ENCODE measurements around the gene MEGF9. TPM values are rescaled to one million over a fixed set of nuclear protein-coding genes. Genes with fewer than 3 reads are reported as not detected.

MEGF9 gene
- total RNA-seq, 1 experiment from 2014 or later, result 8.3 TPM

DNA sequence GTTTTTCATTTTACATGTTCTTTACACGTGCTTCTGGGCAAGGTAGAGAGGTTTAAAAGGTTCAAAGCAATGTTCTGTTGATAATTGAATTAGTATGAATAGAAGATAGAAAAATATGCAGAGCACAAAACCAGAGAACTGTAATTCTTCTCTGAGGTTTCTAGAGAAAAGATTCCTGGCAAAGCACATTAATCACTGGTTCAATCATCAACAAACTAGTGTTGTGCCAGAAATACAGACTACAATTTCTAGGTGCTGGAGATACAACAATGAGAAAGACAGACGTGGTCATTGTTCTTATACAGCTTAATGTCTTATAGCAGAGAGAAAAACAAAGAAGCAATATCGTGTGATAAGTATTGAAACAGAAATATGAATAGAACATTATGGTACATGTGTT lies 25.5 kb downstream of the MEGF9 start (continued):
- TF ChIP-seq, protein P1, sequence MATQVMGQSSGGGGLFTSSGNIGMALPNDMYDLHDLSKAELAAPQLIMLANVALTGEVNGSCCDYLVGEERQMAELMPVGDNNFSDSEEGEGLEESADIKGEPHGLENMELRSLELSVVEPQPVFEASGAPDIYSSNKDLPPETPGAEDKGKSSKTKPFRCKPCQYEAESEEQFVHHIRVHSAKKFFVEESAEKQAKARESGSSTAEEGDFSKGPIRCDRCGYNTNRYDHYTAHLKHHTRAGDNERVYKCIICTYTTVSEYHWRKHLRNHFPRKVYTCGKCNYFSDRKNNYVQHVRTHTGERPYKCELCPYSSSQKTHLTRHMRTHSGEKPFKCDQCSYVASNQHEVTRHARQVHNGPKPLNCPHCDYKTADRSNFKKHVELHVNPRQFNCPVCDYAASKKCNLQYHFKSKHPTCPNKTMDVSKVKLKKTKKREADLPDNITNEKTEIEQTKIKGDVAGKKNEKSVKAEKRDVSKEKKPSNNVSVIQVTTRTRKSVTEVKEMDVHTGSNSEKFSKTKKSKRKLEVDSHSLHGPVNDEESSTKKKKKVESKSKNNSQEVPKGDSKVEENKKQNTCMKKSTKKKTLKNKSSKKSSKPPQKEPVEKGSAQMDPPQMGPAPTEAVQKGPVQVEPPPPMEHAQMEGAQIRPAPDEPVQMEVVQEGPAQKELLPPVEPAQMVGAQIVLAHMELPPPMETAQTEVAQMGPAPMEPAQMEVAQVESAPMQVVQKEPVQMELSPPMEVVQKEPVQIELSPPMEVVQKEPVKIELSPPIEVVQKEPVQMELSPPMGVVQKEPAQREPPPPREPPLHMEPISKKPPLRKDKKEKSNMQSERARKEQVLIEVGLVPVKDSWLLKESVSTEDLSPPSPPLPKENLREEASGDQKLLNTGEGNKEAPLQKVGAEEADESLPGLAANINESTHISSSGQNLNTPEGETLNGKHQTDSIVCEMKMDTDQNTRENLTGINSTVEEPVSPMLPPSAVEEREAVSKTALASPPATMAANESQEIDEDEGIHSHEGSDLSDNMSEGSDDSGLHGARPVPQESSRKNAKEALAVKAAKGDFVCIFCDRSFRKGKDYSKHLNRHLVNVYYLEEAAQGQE (IDR thresholded peaks at IDR 0.05; ENCODE audit: low read depth), result no peak
- TF ChIP-seq SRF (IDR thresholded peaks at IDR 0.05; ENCODE audit: low read depth), result no peak
- TF ChIP-seq SIN3A (IDR thresholded peaks at IDR 0.05; ENCODE audit: low read depth), result no peak

DNA sequence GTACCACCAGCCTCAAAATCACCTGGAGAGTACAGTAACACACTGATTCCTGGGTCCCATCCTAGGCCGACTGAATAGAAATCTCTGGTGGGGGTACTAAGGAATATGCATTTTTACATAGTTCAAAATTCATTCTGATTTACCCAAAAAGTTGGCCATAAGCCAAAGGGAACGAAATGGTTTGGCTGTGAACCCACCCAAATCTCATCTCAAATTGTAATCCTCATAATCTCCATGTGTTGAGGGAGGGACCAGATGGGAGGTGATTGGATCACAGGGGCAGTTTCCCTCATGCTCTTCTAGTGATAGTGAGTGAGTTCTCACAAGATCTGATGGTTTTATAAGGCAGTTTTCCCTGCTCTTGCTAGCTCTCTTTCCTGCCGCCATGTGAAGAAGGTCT lies 31.1 kb downstream of the MEGF9 start:
- ATAC-seq, result no peak
- Histone ChIP-seq H3K4me3 (replicated peaks in 1 of 2; ENCODE audit: low read depth in 1 of 2, low read length in 2 of 2) (no peak overlapping the region), H2AFZ (ENCODE audit: low read depth, low read length, poor library complexity, severe bottlenecking) (no peak overlapping the region), H3K27ac (ENCODE audit: low read depth, low read length) (no peak overlapping the region), H4K20me1 (ENCODE audit: insufficient read depth) (no peaks in the 10 kb centered on the region), H3K9me2 (ENCODE audit: insufficient read depth) (no peaks in the 10 kb centered on the region), H3K4me1 (ENCODE audit: control insufficient read depth in 1 of 2, insufficient read depth in 2 of 2, low read length in 2 of 2) (peaks cover 3 to 8% of the 10 kb centered on the region in 2 experiments; a peak in 1 of 4 replicates), H3K27me3 (ENCODE audit: insufficient read depth, low read length) (no peaks in the 10 kb centered on the region), H3K4me2 (ENCODE audit: low read length) (no peak overlapping the region), H3K9ac (ENCODE audit: low read length) (no peak overlapping the region), H3K9me3 (ENCODE audit: control insufficient read depth in 1 of 2, insufficient read depth in 1 of 2, low read depth in 1 of 2, low read length in 2 of 2) (no peaks in the 10 kb centered on the region), H3K36me3 (ENCODE audit: control insufficient read depth in 1 of 2, insufficient read depth in 2 of 2, low read length in 2 of 2) (no peaks in the 10 kb centered on the region), H3K79me2 (ENCODE audit: insufficient read depth, low read length) (no peaks in the 10 kb centered on the region)
- ChIA-PET POLR2A (no interaction called here), RAD21 (ENCODE audit: low non-redundant PET in 1 of 2, low total read pairs in 2 of 2, uncharacterized antibody in 2 of 2, unreplicated experiment in 2 of 2) (no interaction called here), CTCF (no interaction called here)
- DNase-seq (ENCODE audit: low read depth, low spot score), result no peak
- BruUV-seq (replicated peaks), result no TSS peak
- intact Hi-C loops (cut with micrococcal nuclease), result no loop called here
- TF ChIP-seq, protein P2, sequence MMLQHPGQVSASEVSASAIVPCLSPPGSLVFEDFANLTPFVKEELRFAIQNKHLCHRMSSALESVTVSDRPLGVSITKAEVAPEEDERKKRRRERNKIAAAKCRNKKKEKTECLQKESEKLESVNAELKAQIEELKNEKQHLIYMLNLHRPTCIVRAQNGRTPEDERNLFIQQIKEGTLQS (IDR thresholded peaks at IDR 0.05), result no peak
- TF ChIP-seq, protein P3, sequence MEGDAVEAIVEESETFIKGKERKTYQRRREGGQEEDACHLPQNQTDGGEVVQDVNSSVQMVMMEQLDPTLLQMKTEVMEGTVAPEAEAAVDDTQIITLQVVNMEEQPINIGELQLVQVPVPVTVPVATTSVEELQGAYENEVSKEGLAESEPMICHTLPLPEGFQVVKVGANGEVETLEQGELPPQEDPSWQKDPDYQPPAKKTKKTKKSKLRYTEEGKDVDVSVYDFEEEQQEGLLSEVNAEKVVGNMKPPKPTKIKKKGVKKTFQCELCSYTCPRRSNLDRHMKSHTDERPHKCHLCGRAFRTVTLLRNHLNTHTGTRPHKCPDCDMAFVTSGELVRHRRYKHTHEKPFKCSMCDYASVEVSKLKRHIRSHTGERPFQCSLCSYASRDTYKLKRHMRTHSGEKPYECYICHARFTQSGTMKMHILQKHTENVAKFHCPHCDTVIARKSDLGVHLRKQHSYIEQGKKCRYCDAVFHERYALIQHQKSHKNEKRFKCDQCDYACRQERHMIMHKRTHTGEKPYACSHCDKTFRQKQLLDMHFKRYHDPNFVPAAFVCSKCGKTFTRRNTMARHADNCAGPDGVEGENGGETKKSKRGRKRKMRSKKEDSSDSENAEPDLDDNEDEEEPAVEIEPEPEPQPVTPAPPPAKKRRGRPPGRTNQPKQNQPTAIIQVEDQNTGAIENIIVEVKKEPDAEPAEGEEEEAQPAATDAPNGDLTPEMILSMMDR (IDR thresholded peaks at IDR 0.05 in 2 of 3, conservative IDR thresholded peaks at IDR 0.05 in 1 of 3; ENCODE audit: borderline replicate concordance in 1 of 3, insufficient read depth in 1 of 3, low read depth in 2 of 3, low read length in 2 of 3), result no peak
- TF ChIP-seq, protein P4, sequence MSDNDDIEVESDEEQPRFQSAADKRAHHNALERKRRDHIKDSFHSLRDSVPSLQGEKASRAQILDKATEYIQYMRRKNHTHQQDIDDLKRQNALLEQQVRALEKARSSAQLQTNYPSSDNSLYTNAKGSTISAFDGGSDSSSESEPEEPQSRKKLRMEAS (IDR thresholded peaks at IDR 0.05), result no peak
- TF ChIP-seq EZH2 (IDR thresholded peaks at IDR 0.05) (no peak), CEBPB (IDR thresholded peaks at IDR 0.05; ENCODE audit: low read depth) (no peak), POLR2AphosphoS5 (IDR thresholded peaks at IDR 0.05; ENCODE audit: low read depth, low read length) (no peak), YY1 (IDR thresholded peaks at IDR 0.05; ENCODE audit: extremely low read depth, insufficient replicate concordance, low read depth, low read length) (no peak), EGR1 (IDR thresholded peaks at IDR 0.05; ENCODE audit: low read depth) (no peak), TCF7L2 (IDR thresholded peaks at IDR 0.05; ENCODE audit: borderline replicate concordance, extremely low read depth, insufficient read depth, insufficient read length) (no peak), SIN3A (IDR thresholded peaks at IDR 0.05; ENCODE audit: low read depth) (no peak), RAD21 (IDR thresholded peaks at IDR 0.05; ENCODE audit: low read depth) (no peak), SRF (IDR thresholded peaks at IDR 0.05; ENCODE audit: low read depth) (no peak), POLR2A (IDR thresholded peaks at IDR 0.05; ENCODE audit: borderline replicate concordance, extremely low read depth, insufficient read depth, insufficient read length) (no peak), SP1 (IDR thresholded peaks at IDR 0.05; ENCODE audit: low read depth) (no peak)
- TF ChIP-seq, protein P5, sequence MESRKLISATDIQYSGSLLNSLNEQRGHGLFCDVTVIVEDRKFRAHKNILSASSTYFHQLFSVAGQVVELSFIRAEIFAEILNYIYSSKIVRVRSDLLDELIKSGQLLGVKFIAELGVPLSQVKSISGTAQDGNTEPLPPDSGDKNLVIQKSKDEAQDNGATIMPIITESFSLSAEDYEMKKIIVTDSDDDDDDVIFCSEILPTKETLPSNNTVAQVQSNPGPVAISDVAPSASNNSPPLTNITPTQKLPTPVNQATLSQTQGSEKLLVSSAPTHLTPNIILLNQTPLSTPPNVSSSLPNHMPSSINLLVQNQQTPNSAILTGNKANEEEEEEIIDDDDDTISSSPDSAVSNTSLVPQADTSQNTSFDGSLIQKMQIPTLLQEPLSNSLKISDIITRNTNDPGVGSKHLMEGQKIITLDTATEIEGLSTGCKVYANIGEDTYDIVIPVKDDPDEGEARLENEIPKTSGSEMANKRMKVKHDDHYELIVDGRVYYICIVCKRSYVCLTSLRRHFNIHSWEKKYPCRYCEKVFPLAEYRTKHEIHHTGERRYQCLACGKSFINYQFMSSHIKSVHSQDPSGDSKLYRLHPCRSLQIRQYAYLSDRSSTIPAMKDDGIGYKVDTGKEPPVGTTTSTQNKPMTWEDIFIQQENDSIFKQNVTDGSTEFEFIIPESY (IDR thresholded peaks at IDR 0.05; ENCODE audit: extremely low read depth, insufficient replicate concordance, low read length), result no peak
